ENCODE measurements around the gene GAA. TPM values are rescaled to one million over a fixed set of nuclear protein-coding genes. Genes with fewer than 3 reads are reported as not detected.

The GAA gene
- total and polyA plus RNA-seq, 2 of the 13 experiments (the other 11 are each of a cell fraction or from before 2014, with no cell fraction given) = 21.6 to 36.4 TPM

DNA sequence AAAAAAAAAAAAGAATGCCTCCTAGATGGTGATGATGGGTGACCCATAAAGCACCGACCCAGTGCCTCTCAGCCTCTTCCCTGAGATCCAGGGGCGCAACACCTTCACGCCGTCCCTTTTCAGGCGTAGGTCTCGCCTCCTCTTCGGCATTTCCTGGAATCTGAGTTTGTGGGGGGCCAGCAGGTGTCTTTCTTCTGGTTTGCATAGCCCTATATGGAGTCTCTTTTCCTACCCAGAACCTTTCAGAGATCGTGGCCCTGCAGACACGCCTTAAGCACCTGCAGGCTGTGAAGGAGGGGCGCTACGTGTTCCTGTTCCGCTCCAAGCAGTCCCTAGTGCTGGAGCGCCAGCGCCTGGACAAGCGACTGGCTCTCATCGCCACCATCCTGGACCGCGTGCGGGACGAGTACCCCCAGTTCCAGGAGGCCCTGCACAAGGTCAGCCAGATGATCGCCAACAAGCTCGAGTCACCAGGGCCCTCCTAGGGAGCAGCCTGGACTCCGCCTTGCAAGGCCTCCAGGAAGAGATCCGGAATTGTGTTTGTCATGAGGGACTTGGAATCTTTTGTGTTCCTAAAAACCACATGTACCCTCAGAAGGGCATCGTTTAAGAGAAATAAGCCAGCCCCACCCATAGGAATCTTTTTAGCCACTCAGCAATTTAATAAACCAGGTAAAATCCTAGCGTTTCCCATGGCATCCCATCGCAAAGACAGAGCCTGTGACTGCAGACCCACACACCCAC is 1.9 kb upstream of the GAA start (continued):
- TF ChIP-seq, protein P1, sequence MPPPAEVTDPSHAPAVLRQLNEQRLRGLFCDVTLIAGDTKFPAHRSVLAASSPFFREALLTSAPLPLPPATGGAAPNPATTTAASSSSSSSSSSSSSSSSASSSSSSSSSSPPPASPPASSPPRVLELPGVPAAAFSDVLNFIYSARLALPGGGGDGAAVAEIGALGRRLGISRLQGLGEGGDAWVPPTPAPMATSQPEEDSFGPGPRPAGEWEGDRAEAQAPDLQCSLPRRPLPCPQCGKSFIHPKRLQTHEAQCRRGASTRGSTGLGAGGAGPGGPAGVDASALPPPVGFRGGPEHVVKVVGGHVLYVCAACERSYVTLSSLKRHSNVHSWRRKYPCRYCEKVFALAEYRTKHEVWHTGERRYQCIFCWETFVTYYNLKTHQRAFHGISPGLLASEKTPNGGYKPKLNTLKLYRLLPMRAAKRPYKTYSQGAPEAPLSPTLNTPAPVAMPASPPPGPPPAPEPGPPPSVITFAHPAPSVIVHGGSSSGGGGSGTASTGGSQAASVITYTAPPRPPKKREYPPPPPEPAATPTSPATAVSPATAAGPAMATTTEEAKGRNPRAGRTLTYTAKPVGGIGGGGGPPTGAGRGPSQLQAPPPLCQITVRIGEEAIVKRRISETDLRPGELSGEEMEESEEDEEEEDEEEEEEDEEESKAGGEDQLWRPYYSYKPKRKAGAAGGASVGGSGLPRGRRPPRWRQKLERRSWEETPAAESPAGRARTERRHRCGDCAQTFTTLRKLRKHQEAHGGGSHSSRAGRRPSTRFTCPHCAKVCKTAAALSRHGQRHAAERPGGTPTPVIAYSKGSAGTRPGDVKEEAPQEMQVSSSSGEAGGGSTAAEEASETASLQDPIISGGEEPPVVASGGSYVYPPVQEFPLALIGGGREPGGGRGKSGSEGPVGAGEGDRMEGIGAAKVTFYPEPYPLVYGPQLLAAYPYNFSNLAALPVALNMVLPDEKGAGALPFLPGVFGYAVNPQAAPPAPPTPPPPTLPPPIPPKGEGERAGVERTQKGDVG (CRISPR knock-in tag; IDR thresholded peaks at IDR 0.05; ENCODE audit: borderline replicate concordance) = 0 out of 2 replicates have a peak, but pooled peaks have one; percentile 25
- TF ChIP-seq, protein P2, sequence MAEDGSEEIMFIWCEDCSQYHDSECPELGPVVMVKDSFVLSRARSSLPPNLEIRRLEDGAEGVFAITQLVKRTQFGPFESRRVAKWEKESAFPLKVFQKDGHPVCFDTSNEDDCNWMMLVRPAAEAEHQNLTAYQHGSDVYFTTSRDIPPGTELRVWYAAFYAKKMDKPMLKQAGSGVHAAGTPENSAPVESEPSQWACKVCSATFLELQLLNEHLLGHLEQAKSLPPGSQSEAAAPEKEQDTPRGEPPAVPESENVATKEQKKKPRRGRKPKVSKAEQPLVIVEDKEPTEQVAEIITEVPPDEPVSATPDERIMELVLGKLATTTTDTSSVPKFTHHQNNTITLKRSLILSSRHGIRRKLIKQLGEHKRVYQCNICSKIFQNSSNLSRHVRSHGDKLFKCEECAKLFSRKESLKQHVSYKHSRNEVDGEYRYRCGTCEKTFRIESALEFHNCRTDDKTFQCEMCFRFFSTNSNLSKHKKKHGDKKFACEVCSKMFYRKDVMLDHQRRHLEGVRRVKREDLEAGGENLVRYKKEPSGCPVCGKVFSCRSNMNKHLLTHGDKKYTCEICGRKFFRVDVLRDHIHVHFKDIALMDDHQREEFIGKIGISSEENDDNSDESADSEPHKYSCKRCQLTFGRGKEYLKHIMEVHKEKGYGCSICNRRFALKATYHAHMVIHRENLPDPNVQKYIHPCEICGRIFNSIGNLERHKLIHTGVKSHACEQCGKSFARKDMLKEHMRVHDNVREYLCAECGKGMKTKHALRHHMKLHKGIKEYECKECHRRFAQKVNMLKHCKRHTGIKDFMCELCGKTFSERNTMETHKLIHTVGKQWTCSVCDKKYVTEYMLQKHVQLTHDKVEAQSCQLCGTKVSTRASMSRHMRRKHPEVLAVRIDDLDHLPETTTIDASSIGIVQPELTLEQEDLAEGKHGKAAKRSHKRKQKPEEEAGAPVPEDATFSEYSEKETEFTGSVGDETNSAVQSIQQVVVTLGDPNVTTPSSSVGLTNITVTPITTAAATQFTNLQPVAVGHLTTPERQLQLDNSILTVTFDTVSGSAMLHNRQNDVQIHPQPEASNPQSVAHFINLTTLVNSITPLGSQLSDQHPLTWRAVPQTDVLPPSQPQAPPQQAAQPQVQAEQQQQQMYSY (CRISPR knock-in tag; IDR thresholded peaks at IDR 0.05) = no peak
- TF ChIP-seq, protein P3, sequence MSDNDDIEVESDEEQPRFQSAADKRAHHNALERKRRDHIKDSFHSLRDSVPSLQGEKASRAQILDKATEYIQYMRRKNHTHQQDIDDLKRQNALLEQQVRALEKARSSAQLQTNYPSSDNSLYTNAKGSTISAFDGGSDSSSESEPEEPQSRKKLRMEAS (IDR thresholded peaks at IDR 0.05) = no peak
- TF ChIP-seq, protein P4, sequence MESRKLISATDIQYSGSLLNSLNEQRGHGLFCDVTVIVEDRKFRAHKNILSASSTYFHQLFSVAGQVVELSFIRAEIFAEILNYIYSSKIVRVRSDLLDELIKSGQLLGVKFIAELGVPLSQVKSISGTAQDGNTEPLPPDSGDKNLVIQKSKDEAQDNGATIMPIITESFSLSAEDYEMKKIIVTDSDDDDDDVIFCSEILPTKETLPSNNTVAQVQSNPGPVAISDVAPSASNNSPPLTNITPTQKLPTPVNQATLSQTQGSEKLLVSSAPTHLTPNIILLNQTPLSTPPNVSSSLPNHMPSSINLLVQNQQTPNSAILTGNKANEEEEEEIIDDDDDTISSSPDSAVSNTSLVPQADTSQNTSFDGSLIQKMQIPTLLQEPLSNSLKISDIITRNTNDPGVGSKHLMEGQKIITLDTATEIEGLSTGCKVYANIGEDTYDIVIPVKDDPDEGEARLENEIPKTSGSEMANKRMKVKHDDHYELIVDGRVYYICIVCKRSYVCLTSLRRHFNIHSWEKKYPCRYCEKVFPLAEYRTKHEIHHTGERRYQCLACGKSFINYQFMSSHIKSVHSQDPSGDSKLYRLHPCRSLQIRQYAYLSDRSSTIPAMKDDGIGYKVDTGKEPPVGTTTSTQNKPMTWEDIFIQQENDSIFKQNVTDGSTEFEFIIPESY (CRISPR knock-in tag; IDR thresholded peaks at IDR 0.05) = peak; percentile 84
- TF ChIP-seq, protein P5, sequence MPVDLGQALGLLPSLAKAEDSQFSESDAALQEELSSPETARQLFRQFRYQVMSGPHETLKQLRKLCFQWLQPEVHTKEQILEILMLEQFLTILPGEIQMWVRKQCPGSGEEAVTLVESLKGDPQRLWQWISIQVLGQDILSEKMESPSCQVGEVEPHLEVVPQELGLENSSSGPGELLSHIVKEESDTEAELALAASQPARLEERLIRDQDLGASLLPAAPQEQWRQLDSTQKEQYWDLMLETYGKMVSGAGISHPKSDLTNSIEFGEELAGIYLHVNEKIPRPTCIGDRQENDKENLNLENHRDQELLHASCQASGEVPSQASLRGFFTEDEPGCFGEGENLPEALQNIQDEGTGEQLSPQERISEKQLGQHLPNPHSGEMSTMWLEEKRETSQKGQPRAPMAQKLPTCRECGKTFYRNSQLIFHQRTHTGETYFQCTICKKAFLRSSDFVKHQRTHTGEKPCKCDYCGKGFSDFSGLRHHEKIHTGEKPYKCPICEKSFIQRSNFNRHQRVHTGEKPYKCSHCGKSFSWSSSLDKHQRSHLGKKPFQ (CRISPR knock-in tag; IDR thresholded peaks at IDR 0.05; ENCODE audit: insufficient replicate concordance) = no peak
- TF ChIP-seq PRMT3 (CRISPR knock-in tag; IDR thresholded peaks at IDR 0.05; ENCODE audit: borderline replicate concordance, low read depth) (no peak), MIXL1 (CRISPR knock-in tag; IDR thresholded peaks at IDR 0.05) (no peak), ZBTB38 (CRISPR knock-in tag; IDR thresholded peaks at IDR 0.05) (peak; percentile 17; the same call in 1 of the 2 replicates), GATAD2A (CRISPR knock-in tag; IDR thresholded peaks at IDR 0.05) (no peak), MAFK (conservative IDR thresholded peaks at IDR 0.05 in 1 of 2, IDR thresholded peaks at IDR 0.05 in 1 of 2; ENCODE audit: low read length in 2 of 2) (peak; percentile 68 to 78), MED1 (CRISPR knock-in tag; IDR thresholded peaks at IDR 0.05) (no peak)
- TF ChIP-seq, protein P6, sequence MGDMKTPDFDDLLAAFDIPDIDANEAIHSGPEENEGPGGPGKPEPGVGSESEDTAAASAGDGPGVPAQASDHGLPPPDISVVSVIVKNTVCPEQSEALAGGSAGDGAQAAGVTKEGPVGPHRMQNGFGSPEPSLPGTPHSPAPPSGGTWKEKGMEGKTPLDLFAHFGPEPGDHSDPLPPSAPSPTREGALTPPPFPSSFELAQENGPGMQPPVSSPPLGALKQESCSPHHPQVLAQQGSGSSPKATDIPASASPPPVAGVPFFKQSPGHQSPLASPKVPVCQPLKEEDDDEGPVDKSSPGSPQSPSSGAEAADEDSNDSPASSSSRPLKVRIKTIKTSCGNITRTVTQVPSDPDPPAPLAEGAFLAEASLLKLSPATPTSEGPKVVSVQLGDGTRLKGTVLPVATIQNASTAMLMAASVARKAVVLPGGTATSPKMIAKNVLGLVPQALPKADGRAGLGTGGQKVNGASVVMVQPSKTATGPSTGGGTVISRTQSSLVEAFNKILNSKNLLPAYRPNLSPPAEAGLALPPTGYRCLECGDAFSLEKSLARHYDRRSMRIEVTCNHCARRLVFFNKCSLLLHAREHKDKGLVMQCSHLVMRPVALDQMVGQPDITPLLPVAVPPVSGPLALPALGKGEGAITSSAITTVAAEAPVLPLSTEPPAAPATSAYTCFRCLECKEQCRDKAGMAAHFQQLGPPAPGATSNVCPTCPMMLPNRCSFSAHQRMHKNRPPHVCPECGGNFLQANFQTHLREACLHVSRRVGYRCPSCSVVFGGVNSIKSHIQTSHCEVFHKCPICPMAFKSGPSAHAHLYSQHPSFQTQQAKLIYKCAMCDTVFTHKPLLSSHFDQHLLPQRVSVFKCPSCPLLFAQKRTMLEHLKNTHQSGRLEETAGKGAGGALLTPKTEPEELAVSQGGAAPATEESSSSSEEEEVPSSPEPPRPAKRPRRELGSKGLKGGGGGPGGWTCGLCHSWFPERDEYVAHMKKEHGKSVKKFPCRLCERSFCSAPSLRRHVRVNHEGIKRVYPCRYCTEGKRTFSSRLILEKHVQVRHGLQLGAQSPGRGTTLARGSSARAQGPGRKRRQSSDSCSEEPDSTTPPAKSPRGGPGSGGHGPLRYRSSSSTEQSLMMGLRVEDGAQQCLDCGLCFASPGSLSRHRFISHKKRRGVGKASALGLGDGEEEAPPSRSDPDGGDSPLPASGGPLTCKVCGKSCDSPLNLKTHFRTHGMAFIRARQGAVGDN (CRISPR knock-in tag; IDR thresholded peaks at IDR 0.05) = peak; percentile 17; the same call in 1 of the 2 replicates

Measured in HepG2 (cell line).